Vagina (tissue), 2 donors: ENCODE data around the gene GPR35. TPM values are rescaled to one million over a fixed set of nuclear protein-coding genes. Genes with fewer than 3 reads are reported as not detected.

Experiments used
- DNase-seq, 2 donors: peaks; one replicate each; pipeline ENCODE4 v3.0.0-alpha.2; 2017; ENCODE audit errors: extremely low spot score in 2 of 2
- H3K27ac ChIP-seq: fragments of 200-600 bp; sonication (generic); one replicate; pipeline ENCODE4 v1.5.1; 2019
- H3K27me3 ChIP-seq: fragments of 200-600 bp; sonication (generic); one replicate; pipeline ENCODE4 v1.5.1; 2019
- H3K36me3 ChIP-seq, 2 donors: fragments of 200-600 bp; sonication (generic); one replicate each; pipeline ENCODE4 v1.5.1; 2017 to 2019
- H3K4me1 ChIP-seq: fragments of 200-600 bp; sonication (generic); one replicate; pipeline ENCODE4 v1.5.1; 2019
- H3K4me3 ChIP-seq, 2 donors: fragments of 200-600 bp; sonication (generic); 1 replicate in 1 of 2; 2 replicates in 1 of 2; pipeline ENCODE4 v1.5.1; 2016 to 2019
- H3K9me3 ChIP-seq: fragments of 200-600 bp; sonication (generic); one replicate; pipeline ENCODE4 v1.5.1; 2019
- POLR2A ChIP-seq, 2 donors: fragments of 450-650 bp; IDR thresholded peaks; one replicate each; pipeline ENCODE4 v1.6.1; 2017; ENCODE audit warnings: antibody characterized with exemption in 2 of 2, mild to moderate bottlenecking in 2 of 2, moderate library complexity in 2 of 2
- POLR2AphosphoS5 ChIP-seq, 2 donors: sonication (generic); formaldehyde crosslinking; IDR thresholded peaks; one replicate each; pipeline ENCODE4 v1.9.0; 2017; ENCODE audit warnings: antibody characterized with exemption in 2 of 2, mild to moderate bottlenecking in 2 of 2, low read depth in 1 of 2; ENCODE audit not compliant: insufficient read depth in 1 of 2
- intact Hi-C: fragments of 100-400 bp; cut with DNase I; formaldehyde crosslinking; loops from one replicate; pipeline ENCODE4 v1.15.1; 2023
- total RNA-seq: library from RNA; depleted of rRNA; stranded (reverse); fragments of >200 nt; gene quantifications from one replicate; pipeline ENCODE4 v1.2.3, GENCODE V29; 2016
- TF ChIP-seq, protein P1 (sequence below), 3 experiments: fragments of 450-650 bp in 2 of 3; fragments of 200-600 bp in 1 of 3; sonication (generic) in 1 of 3; IDR thresholded peaks; one replicate each; pipeline ENCODE4 v1.5.1; 2017 to 2019; ENCODE audit warnings: antibody characterized with exemption in 3 of 3, mild to moderate bottlenecking in 2 of 3, moderate library complexity in 2 of 3

GPR35 gene
- total RNA-seq, 1 donor from 2014 or later, result 3.9 TPM

DNA sequence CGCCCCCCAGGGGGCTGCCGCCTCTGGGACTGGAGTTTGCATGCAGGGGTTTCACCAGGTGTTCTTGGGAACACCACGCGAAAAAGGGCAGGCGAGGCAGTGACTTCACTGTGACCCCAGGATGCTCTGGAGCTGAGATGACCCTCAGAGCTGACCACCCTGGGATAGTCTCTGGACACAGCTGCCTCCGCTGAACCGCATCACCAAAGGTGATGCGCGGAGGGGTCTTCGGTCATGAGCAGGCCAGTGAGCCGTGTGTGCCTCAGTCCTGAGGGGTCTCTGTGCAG, 17.5 kb downstream of the GPR35 start:
- Histone ChIP-seq H3K4me1 (no peaks in the 10 kb centered on the region), H3K36me3 (no peaks in the 10 kb centered on the region), H3K9me3 (no peaks in the 10 kb centered on the region), H3K27me3 (no peaks in the 10 kb centered on the region), H3K4me3 (no peak overlapping the region), H3K27ac (no peak overlapping the region)
- no peak for DNase-seq
- TF ChIP-seq POLR2AphosphoS5 (IDR thresholded peaks at IDR 0.05; ENCODE audit: insufficient read depth in 1 of 2, low read depth in 1 of 2) (no peak), POLR2A (IDR thresholded peaks at IDR 0.05) (no peak)
- TF ChIP-seq, protein P1, sequence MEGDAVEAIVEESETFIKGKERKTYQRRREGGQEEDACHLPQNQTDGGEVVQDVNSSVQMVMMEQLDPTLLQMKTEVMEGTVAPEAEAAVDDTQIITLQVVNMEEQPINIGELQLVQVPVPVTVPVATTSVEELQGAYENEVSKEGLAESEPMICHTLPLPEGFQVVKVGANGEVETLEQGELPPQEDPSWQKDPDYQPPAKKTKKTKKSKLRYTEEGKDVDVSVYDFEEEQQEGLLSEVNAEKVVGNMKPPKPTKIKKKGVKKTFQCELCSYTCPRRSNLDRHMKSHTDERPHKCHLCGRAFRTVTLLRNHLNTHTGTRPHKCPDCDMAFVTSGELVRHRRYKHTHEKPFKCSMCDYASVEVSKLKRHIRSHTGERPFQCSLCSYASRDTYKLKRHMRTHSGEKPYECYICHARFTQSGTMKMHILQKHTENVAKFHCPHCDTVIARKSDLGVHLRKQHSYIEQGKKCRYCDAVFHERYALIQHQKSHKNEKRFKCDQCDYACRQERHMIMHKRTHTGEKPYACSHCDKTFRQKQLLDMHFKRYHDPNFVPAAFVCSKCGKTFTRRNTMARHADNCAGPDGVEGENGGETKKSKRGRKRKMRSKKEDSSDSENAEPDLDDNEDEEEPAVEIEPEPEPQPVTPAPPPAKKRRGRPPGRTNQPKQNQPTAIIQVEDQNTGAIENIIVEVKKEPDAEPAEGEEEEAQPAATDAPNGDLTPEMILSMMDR (IDR thresholded peaks at IDR 0.05), result no peak
- intact Hi-C loops, result no loop called here

DNA sequence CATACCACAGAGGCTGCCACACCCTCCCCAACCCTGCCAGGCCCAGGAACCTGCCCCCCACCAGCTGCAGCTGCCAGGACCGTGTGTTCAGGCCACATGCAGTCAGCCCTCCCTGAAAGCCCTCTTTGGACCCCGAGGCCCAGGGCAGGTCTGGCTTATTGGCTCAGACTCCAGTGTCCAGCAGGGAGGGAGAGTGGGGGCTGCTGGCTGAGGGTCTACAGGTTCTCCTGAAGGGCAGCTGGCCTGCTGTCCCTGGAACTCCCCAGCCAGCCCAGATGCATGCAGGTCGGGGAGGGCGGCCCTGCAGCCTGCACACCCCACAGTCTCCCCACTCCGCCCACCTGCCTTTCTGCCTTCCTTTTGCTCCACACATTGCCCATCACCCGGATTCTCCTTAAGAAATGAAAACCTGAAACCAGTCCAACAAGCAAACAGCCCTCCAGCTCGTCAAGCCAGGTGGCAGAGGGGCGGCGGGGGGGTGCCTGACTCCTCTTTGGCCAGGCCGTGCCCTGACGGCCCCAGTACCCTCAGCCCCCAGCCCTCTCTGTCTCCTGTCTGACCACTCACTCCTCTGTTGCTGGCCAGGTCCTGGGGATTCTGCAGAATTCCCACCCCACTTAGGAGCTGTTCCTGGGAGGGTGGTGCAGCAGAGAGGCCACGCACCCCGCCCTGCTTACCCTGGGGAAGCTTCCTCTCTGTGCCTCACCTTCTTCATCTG, 18.0 kb downstream of the GPR35 start:
- intact Hi-C loops, result no loop called here
- no peak overlapping the region for H3K27ac ChIP-seq
- no peaks in the 10 kb centered on the region for H3K9me3 ChIP-seq
- no peak for DNase-seq
- no peaks in the 10 kb centered on the region for H3K4me1 ChIP-seq
- no peaks in the 10 kb centered on the region for H3K27me3 ChIP-seq
- H3K36me3 ChIP-seq, result no peaks in the 10 kb centered on the region
- H3K4me3 ChIP-seq, result no peak overlapping the region
- TF ChIP-seq POLR2A (IDR thresholded peaks at IDR 0.05) (no peak), POLR2AphosphoS5 (IDR thresholded peaks at IDR 0.05; ENCODE audit: insufficient read depth in 1 of 2, low read depth in 1 of 2) (no peak)
- TF ChIP-seq, protein P1 (IDR thresholded peaks at IDR 0.05), result no peak

DNA sequence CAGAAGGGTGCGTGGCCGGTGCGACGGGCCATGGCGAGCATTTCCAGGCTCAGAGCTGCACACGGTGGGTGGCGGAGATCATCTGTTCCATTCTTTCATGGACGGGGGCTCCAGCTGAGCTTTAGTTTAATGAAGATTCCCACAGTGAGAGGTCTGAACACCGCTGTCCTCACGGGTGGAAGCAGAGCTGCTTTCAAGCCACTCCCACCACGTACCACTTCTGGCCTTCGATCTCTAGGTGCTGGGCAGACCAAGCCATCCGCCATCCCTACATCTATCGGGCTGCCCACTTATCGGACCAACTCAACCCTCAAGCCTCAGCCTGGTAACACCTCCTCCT, 18.5 kb downstream of the GPR35 start:
- no peak for DNase-seq
- intact Hi-C loops, result no loop called here
- Histone ChIP-seq H3K4me3 (no peak overlapping the region), H3K27me3 (no peaks in the 10 kb centered on the region), H3K27ac (no peak overlapping the region), H3K36me3 (no peaks in the 10 kb centered on the region), H3K9me3 (no peaks in the 10 kb centered on the region), H3K4me1 (no peaks in the 10 kb centered on the region)
- TF ChIP-seq, protein P1 (IDR thresholded peaks at IDR 0.05), result no peak
- no peak for TF ChIP-seq POLR2A (IDR thresholded peaks at IDR 0.05)
- no peak for TF ChIP-seq POLR2AphosphoS5 (IDR thresholded peaks at IDR 0.05; ENCODE audit: insufficient read depth in 1 of 2, low read depth in 1 of 2)

DNA sequence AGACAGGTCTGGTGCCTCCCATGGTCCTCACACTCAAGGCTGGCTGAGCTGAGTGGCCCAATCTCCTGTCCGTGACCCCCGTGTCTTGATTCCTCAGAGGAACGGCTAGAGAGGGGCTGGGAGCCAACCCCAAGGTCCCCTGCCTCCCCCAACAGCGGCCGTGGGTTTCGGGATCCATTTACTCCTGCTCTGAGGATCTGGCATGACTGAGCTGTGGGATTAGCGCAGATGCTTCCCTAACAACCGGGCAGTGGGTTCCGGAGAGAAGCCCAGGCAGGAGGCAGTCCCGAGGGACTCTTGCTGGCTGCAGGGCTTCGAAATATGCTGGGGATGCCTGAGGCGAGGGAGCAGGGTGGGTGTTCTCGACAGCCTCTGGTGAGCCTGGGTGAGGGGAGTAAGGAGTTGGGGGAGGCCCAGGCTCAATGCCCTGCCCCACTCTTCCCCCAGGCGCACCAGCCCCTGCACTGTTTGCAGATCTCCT, 18.9 kb downstream of the GPR35 start:
- Histone ChIP-seq H3K27ac (no peak overlapping the region), H3K4me1 (no peaks in the 10 kb centered on the region), H3K27me3 (no peaks in the 10 kb centered on the region), H3K36me3 (no peaks in the 10 kb centered on the region), H3K4me3 (no peak overlapping the region), H3K9me3 (no peaks in the 10 kb centered on the region)
- DNase-seq, result no peak
- TF ChIP-seq, protein P1 (IDR thresholded peaks at IDR 0.05), result no peak
- TF ChIP-seq POLR2A (IDR thresholded peaks at IDR 0.05) (no peak), POLR2AphosphoS5 (IDR thresholded peaks at IDR 0.05; ENCODE audit: insufficient read depth in 1 of 2, low read depth in 1 of 2) (no peak)
- intact Hi-C loops, result no loop called here

DNA sequence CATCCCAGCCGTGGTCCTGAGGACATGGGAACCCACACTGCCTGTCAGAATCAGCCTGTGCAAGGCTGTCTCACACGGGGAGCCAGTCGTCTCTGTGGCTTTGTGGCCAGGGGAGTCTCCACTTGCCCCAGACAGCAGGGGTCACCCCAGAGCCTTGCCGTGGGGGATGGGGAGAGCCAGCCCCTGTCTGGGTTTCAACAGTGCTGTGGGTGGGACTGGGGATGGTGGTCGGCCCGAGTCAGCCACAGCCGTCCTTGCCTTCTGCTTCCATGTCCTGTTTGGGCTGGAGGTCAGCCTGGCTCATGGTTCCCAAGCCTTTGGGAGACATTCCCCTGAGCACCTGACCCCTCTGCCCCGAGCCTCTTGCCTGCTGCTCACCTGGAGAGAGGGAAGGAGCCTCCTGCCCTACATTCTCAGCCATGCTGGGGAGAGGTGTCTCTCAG, 19.6 kb downstream of the GPR35 start:
- Histone ChIP-seq H3K4me3 (no peak overlapping the region), H3K27ac (no peak overlapping the region), H3K4me1 (no peaks in the 10 kb centered on the region), H3K27me3 (no peaks in the 10 kb centered on the region), H3K9me3 (no peaks in the 10 kb centered on the region), H3K36me3 (no peaks in the 10 kb centered on the region)
- no peak for DNase-seq
- TF ChIP-seq, protein P1 (IDR thresholded peaks at IDR 0.05), result no peak
- TF ChIP-seq POLR2AphosphoS5 (IDR thresholded peaks at IDR 0.05; ENCODE audit: insufficient read depth in 1 of 2, low read depth in 1 of 2), result no peak
- no peak for TF ChIP-seq POLR2A (IDR thresholded peaks at IDR 0.05)
- intact Hi-C loops, result no loop called here
